ENCODE measurements around the gene SLC16A5. TPM values are rescaled to one million over a fixed set of nuclear protein-coding genes. Genes with fewer than 3 reads are reported as not detected.

The SLC16A5 gene
- total and polyA plus RNA-seq, 10 of the 15 experiments (the other 5 are each of a cell fraction or from before 2014, with no cell fraction given): 0.03 to 3.1 (median 0.96) TPM

DNA sequence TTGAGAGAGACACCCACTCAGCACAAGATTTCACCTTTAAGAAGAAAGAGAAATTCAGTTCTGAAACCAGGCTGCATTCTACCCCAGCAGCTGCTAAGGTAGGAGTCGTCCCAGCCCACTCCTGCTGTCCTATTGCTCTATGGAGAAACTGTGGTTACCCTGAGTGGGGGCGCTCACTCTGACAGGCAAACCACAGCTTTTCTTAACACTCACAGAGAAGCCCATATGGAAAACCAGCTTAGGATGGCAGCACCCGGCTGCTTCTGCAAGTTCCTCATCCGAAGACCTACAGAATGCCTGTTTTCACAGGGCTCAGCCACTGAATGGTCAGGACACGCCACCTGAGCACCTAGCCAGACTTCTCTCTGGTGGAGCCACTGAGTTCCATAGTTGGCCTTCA is 48.5 kb upstream of the SLC16A5 start:
- ChIA-PET CTCF (no interaction called here), RAD21 (ENCODE audit: unreplicated experiment) (no interaction called here), POLR2A (interaction anchor here (0.6 kb wide), 1 partner anchor 37 kb away, joined by 4 read pairs; no protein-coding TSS in a partner anchor), SMC1A (ENCODE audit: uncharacterized antibody, unreplicated experiment) (interaction anchor here (1.2 to 1.5 kb wide), 3 partner anchors 10 to 15 kb away, joined by 3 to 7 read pairs (median 3); no protein-coding TSS in a partner anchor)
- H3K27ac ChIP-seq (ENCODE audit: control insufficient read depth, insufficient read depth): no peak overlapping the region
- H3K9me3 ChIP-seq (replicated peaks; ENCODE audit: control insufficient read depth, insufficient read depth, low read length): no peaks in the 10 kb centered on the region
- peaks cover 4 to 13% of the 10 kb centered on the region in 2 experiments; a peak in 3 of 4 replicates for H3K36me3 ChIP-seq (ENCODE audit: control insufficient read depth in 2 of 2, insufficient read depth in 2 of 2, low read length in 1 of 2)
- H3K79me2 ChIP-seq (ENCODE audit: control insufficient read depth, insufficient read depth, low read length): no peaks in the 10 kb centered on the region
- no peaks in the 10 kb centered on the region for H3K4me1 ChIP-seq (ENCODE audit: control insufficient read depth, insufficient read depth, low read length)
- H3K4me2 ChIP-seq (ENCODE audit: control insufficient read depth, insufficient read depth): no peak overlapping the region
- ATAC-seq: no peak
- in situ Hi-C loops (cut with MboI): no loop called here
- H3K27me3 ChIP-seq (replicated peaks in 1 of 2; ENCODE audit: control insufficient read depth in 2 of 2, insufficient read depth in 2 of 2, low read length in 1 of 2): no peaks in the 10 kb centered on the region
- BruUV-seq (replicated peaks): no TSS peak
- H2AFZ ChIP-seq (ENCODE audit: control insufficient read depth, low read depth, low read length): no peak overlapping the region
- 97% methylated on average over 5 of the region's 5 CpGs for WGBS (ENCODE audit: insufficient coverage, insufficient replicate concordance, low lambda C conversion rate, missing lambda C conversion rate)
- intact Hi-C loops (cut with micrococcal nuclease; ENCODE audit: unreplicated experiment): loop anchor here (10.0 kb wide), 1 partner anchor 74 kb away; no protein-coding TSS in a partner anchor
- no peak for FAIRE-seq
- H3K9ac ChIP-seq (ENCODE audit: control insufficient read depth, insufficient read depth, low read length): no peak overlapping the region
- H4K20me1 ChIP-seq (ENCODE audit: control insufficient read depth, insufficient read depth): no peaks in the 10 kb centered on the region
- no peak overlapping the region for H3K4me3 ChIP-seq
- DNase-seq (ENCODE audit: low read depth, low spot score): no peak
- TF ChIP-seq YY1 (IDR thresholded peaks at IDR 0.05; ENCODE audit: low read depth, low read length): no peak
- no peak for TF ChIP-seq CBX3 (IDR thresholded peaks at IDR 0.05; ENCODE audit: borderline replicate concordance, low read depth)
- TF ChIP-seq ZNF274 (IDR thresholded peaks at IDR 0.05; ENCODE audit: insufficient read depth, insufficient read length): no peak
- no peak for TF ChIP-seq MEF2A (IDR thresholded peaks at IDR 0.05; ENCODE audit: insufficient read depth, low read depth, low read length)
- TF ChIP-seq IKZF2 (IDR thresholded peaks at IDR 0.05): no peak
- no peak for TF ChIP-seq ZNF217 (IDR thresholded peaks at IDR 0.05)
- TF ChIP-seq, protein P1, sequence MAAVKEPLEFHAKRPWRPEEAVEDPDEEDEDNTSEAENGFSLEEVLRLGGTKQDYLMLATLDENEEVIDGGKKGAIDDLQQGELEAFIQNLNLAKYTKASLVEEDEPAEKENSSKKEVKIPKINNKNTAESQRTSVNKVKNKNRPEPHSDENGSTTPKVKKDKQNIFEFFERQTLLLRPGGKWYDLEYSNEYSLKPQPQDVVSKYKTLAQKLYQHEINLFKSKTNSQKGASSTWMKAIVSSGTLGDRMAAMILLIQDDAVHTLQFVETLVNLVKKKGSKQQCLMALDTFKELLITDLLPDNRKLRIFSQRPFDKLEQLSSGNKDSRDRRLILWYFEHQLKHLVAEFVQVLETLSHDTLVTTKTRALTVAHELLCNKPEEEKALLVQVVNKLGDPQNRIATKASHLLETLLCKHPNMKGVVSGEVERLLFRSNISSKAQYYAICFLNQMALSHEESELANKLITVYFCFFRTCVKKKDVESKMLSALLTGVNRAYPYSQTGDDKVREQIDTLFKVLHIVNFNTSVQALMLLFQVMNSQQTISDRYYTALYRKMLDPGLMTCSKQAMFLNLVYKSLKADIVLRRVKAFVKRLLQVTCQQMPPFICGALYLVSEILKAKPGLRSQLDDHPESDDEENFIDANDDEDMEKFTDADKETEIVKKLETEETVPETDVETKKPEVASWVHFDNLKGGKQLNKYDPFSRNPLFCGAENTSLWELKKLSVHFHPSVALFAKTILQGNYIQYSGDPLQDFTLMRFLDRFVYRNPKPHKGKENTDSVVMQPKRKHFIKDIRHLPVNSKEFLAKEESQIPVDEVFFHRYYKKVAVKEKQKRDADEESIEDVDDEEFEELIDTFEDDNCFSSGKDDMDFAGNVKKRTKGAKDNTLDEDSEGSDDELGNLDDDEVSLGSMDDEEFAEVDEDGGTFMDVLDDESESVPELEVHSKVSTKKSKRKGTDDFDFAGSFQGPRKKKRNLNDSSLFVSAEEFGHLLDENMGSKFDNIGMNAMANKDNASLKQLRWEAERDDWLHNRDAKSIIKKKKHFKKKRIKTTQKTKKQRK (IDR thresholded peaks at IDR 0.05; ENCODE audit: low read depth, low read length): no peak
- TF ChIP-seq, protein P2, sequence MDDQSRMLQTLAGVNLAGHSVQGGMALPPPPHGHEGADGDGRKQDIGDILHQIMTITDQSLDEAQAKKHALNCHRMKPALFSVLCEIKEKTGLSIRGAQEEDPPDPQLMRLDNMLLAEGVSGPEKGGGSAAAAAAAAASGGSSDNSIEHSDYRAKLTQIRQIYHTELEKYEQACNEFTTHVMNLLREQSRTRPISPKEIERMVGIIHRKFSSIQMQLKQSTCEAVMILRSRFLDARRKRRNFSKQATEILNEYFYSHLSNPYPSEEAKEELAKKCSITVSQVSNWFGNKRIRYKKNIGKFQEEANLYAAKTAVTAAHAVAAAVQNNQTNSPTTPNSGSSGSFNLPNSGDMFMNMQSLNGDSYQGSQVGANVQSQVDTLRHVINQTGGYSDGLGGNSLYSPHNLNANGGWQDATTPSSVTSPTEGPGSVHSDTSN (IDR thresholded peaks at IDR 0.05; ENCODE audit: insufficient replicate concordance, low read depth, low read length): no peak
- TF ChIP-seq SIX5 (IDR thresholded peaks at IDR 0.05; ENCODE audit: low read depth, low read length, severe bottlenecking): no peak
- TF ChIP-seq, protein P3, sequence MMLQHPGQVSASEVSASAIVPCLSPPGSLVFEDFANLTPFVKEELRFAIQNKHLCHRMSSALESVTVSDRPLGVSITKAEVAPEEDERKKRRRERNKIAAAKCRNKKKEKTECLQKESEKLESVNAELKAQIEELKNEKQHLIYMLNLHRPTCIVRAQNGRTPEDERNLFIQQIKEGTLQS (IDR thresholded peaks at IDR 0.05; ENCODE audit: borderline replicate concordance, extremely low read depth, low read depth, low read length): no peak
